GM12878 (cell line): ENCODE data around the gene TMEM186. TPM values are rescaled to one million over a fixed set of nuclear protein-coding genes. Genes with fewer than 3 reads are reported as not detected.
"Not testable (repeated sequence)": the region's sequence is repeated elsewhere in the genome, so short reads cannot be mapped to it uniquely, and the experiment has no call there.

Experiments
- ATAC-seq: fragments of 200-7000 bp; cut with Tn5 transposase; 3 replicates; pipeline ENCODE4 v1.9.1; 2020; ENCODE audit warnings: mild to moderate bottlenecking, moderate library complexity
- BruUV-seq: library from RNA; stranded (reverse); fragments of 400-500 nt; replicated peaks from 2 replicates; lab custom pipeline; 2021; lab: Mats Ljungman, UMichigan
- CTCF ChIA-PET: fragments of 300-600 bp; sonication (Branson Sonifier 250); formaldehyde crosslinking; extraction: SDS; loops from one replicate; lab custom pipeline; 2021; ENCODE audit warnings: inconsistent platforms; lab: Yijun Ruan, JAX
- POLR2A ChIA-PET: fragments of 350-600 bp; formaldehyde crosslinking; extraction: SDS; loops from one replicate; lab custom pipeline; 2021; ENCODE audit warnings: inconsistent platforms; lab: Charles Lee
- RAD21 ChIA-PET: fragments of 300-600 bp; sonication (Branson Sonifier 250); formaldehyde crosslinking; loops from one replicate; lab custom pipeline; 2023; ENCODE audit warnings: antibody characterized with exemption; ENCODE audit not compliant: unreplicated experiment; lab: Charles Lee
- SMC1A ChIA-PET: fragments of 300-600 bp; sonication (Branson Sonifier 250); formaldehyde crosslinking; loops from one replicate; lab custom pipeline; 2023; ENCODE audit not compliant: unreplicated experiment, uncharacterized antibody; lab: Charles Lee
- DNase-seq: peaks from one replicate; pipeline ENCODE4 v3.0.0-alpha.2; 2011; ENCODE audit warnings: low read depth, low spot score
- FAIRE-seq: peaks from 3 replicates; lab custom pipeline; 2011; peaks lifted over from hg19 to GRCh38; lab: Jason Lieb, UNC
- H2AFZ ChIP-seq: 2 replicates; pipeline ENCODE4 v1.6.0; 2011; ENCODE audit warnings: low read depth, low read length, control low read depth; ENCODE audit not compliant: control insufficient read depth
- H3K27ac ChIP-seq: 2 replicates; pipeline ENCODE4 v1.5.1; 2011; ENCODE audit warnings: control low read depth; ENCODE audit not compliant: control insufficient read depth, insufficient read depth
- H3K27me3 ChIP-seq, 2 experiments: replicated peaks in 1 of 2; 2 replicates each; pipeline versions ENCODE4 v1.6.0 to v1.6.1; 2011; ENCODE audit warnings: low read length in 1 of 2; ENCODE audit not compliant: control insufficient read depth in 2 of 2, insufficient read depth in 2 of 2
- H3K36me3 ChIP-seq, 2 experiments: 2 replicates each; pipeline ENCODE4 v1.5.1; 2011; ENCODE audit warnings: low read length in 1 of 2; ENCODE audit not compliant: control insufficient read depth in 2 of 2, insufficient read depth in 2 of 2
- H3K4me1 ChIP-seq: 2 replicates; pipeline ENCODE4 v1.6.1; 2011; ENCODE audit warnings: mild to moderate bottlenecking, low read length, moderate library complexity, mixed read lengths; ENCODE audit not compliant: control insufficient read depth, insufficient read depth
- H3K4me2 ChIP-seq: 2 replicates; pipeline ENCODE4 v1.6.0; 2011; ENCODE audit warnings: control low read depth; ENCODE audit not compliant: control insufficient read depth, insufficient read depth
- H3K4me3 ChIP-seq: fragments of 200-600 bp; sonication (generic); 2 replicates; pipeline ENCODE4 v1.5.1; 2016
- H3K79me2 ChIP-seq: 2 replicates; pipeline ENCODE4 v1.6.0; 2011; ENCODE audit warnings: low read length; ENCODE audit not compliant: control insufficient read depth, insufficient read depth
- H3K9ac ChIP-seq: 2 replicates; pipeline ENCODE4 v1.8.0; 2011; ENCODE audit warnings: low read length, control low read depth, mixed read lengths; ENCODE audit not compliant: control insufficient read depth, insufficient read depth
- H3K9me3 ChIP-seq: replicated peaks from 3 replicates; pipeline ENCODE4 v1.5.1; 2011; ENCODE audit warnings: mild to moderate bottlenecking, low read length; ENCODE audit not compliant: control insufficient read depth, insufficient read depth
- H4K20me1 ChIP-seq: 2 replicates; pipeline ENCODE4 v1.6.0; 2011; ENCODE audit not compliant: control insufficient read depth, insufficient read depth
- CBX5 ChIP-seq: sonication (generic); IDR thresholded peaks from 2 replicates; pipeline ENCODE4 v1.6.1; 2016; ENCODE audit warnings: low read depth, moderate library complexity, mild to moderate bottlenecking, inconsistent platforms
- CTCF ChIP-seq, 3 experiments: IDR thresholded peaks in 2 of 3; conservative IDR thresholded peaks in 1 of 3; 2 replicates each; pipeline ENCODE4 v1.5.1; 2011; ENCODE audit warnings: low read depth in 3 of 3, low read length in 3 of 3, mild to moderate bottlenecking in 3 of 3, control low read depth in 2 of 3, moderate library complexity in 2 of 3, inconsistent platforms in 1 of 3, mixed read lengths in 1 of 3; ENCODE audit not compliant: control insufficient read depth in 2 of 3, insufficient read depth in 1 of 3; ENCODE audit errors: extremely low read depth in 1 of 3
- E2F8 ChIP-seq: fragments of 450-650 bp; IDR thresholded peaks from 2 replicates; pipeline ENCODE4 v1.6.1; 2018; ENCODE audit warnings: mild to moderate bottlenecking, low read depth, moderate library complexity; ENCODE audit not compliant: partially characterized antibody
- HDAC6 ChIP-seq: fragments of 200-600 bp; sonication (generic); IDR thresholded peaks from one replicate; pipeline ENCODE4 v1.8.0; 2017; ENCODE audit warnings: antibody characterized with exemption; ENCODE audit not compliant: unreplicated experiment
- HDGF ChIP-seq: fragments of 450-650 bp; IDR thresholded peaks from 2 replicates; pipeline ENCODE4 v1.6.1; 2016; ENCODE audit warnings: antibody characterized with exemption
- MYC ChIP-seq: IDR thresholded peaks from 2 replicates; pipeline ENCODE4 v1.6.1; 2011; ENCODE audit warnings: mild to moderate bottlenecking, low read length, moderate library complexity, inconsistent platforms; ENCODE audit not compliant: insufficient read depth, insufficient replicate concordance, insufficient read length, severe bottlenecking
- NFYA ChIP-seq: IDR thresholded peaks from 2 replicates; pipeline ENCODE4 v1.6.1; 2011; ENCODE audit warnings: low read depth, mild to moderate bottlenecking, low read length, improper control_type of control experiment, borderline replicate concordance
- NR2C2 ChIP-seq: IDR thresholded peaks from 2 replicates; pipeline ENCODE4 v1.6.1; 2011; ENCODE audit warnings: borderline replicate concordance, low read depth; ENCODE audit not compliant: control insufficient read depth, insufficient read length
- STAT1 ChIP-seq: fragments of 450-650 bp; conservative IDR thresholded peaks from 2 replicates; pipeline ENCODE4 v1.6.1; 2014; ENCODE audit warnings: antibody characterized with exemption, mild to moderate bottlenecking
- TCF3 ChIP-seq: IDR thresholded peaks from 2 replicates; pipeline ENCODE4 v1.6.1; 2012; ENCODE audit warnings: low read depth, mild to moderate bottlenecking, low read length, borderline replicate concordance; ENCODE audit not compliant: insufficient read depth
- ZBED1 ChIP-seq: IDR thresholded peaks from 2 replicates; pipeline ENCODE4 v1.6.1; 2016; ENCODE audit warnings: borderline replicate concordance
- ZNF274 ChIP-seq: IDR thresholded peaks from one replicate; pipeline ENCODE4 v1.8.0; 2011; ENCODE audit not compliant: insufficient read length, insufficient read depth
- WGBS: methylation state at CpG from one replicate; pipeline ENCODE4 v1.1.6; 2016; ENCODE audit warnings: low lambda C conversion rate; ENCODE audit not compliant: insufficient replicate concordance, insufficient coverage; ENCODE audit errors: missing lambda C conversion rate; 5-methylcytosine and 5-hydroxymethylcytosine counted together
- in situ Hi-C: fragments of 300-500 bp; cut with MboI; formaldehyde crosslinking; loops from 9 replicates; pipeline ENCODE4 v1.14.3; 2018; ENCODE audit warnings: mixed read lengths
- intact Hi-C: fragments of 100-400 bp; cut with micrococcal nuclease; formaldehyde crosslinking; loops from one replicate; pipeline ENCODE4 v1.14.2; 2022; ENCODE audit not compliant: unreplicated experiment
- polyA plus RNA-seq, 11 experiments: library from polyadenylated mRNA; depleted of rRNA in 4 of 11; unstranded in 6 of 11; stranded (reverse) in 5 of 11; fragments of >200 nt; fragmentation: Nextera tagmentation in 4 of 11; fragmentation: Illumina TruSeq in 1 of 11; extraction: Ambion mirVana in 4 of 11; extraction: Trizol in 1 of 11; gene quantifications; 1 replicate in 1 of 11; 2 replicates in 10 of 11; pipeline versions ENCODE4 v1.2.1 to v1.2.3, GENCODE V29; 2011 to 2016; ENCODE audit warnings: inconsistent platforms in 2 of 11, missing spikeins in 2 of 11, low read depth in 1 of 11
- total RNA-seq, 4 experiments: library from RNA; depleted of rRNA in 3 of 4; stranded (reverse); fragments of >200 nt in 3 of 4; fragmentation: Illumina TruSeq in 1 of 4; extraction: Trizol in 1 of 4; gene quantifications; 2 replicates each; pipeline versions ENCODE4 v1.2.1 to v1.2.3, GENCODE V29; 2013 to 2021

The TMEM186 gene
- total and polyA plus RNA-seq, 10 of the 15 experiments (the other 5 are each of a cell fraction or from before 2014, with no cell fraction given): 10.6 to 28.9 (median 17.0) TPM

DNA sequence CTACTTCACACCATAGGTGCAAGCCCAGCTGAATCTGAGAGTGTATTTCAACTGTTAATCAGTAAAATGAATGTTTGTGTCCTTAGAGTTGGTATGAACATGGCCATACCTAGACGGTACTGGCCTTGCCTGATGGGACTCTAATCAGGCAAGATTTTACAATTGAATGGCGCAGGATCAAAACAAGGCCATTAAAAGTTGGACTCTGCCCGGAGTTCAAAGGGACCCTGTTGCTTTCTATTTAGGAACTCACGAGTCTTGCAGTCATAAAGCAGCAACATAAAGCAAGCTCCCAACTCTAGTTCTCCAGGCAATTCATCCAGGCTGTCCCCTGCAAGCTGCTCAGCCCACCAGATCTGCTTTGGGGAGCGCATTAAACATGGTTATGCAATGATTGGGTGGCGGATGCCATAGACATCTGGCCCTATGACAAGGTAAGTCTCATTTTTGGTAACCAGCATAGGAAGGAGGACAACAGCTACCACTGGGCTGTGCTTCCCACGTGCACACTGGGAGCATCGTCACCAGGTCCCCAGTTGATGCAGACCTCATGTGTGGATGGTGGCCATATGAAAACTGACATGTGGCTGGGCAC lies 8.8 kb downstream of the TMEM186 start:
- in situ Hi-C loops: no loop called here
- ChIA-PET RAD21 (no interaction called here), CTCF (interaction anchor here (6.4 kb wide), 1 partner anchor 126 kb away, joined by 62 read pairs; no protein-coding TSS in a partner anchor), SMC1A (interaction anchor here (0.6 to 2.6 kb wide), 2 partner anchors 129 to 216 kb away, joined by 3 to 6 read pairs; no protein-coding TSS in a partner anchor), POLR2A (no interaction called here)
- H3K4me3 ChIP-seq: no peak overlapping the region
- FAIRE-seq (no peak), DNase-seq (no peak), ATAC-seq (no peak)
- H4K20me1 ChIP-seq: no peaks in the 10 kb centered on the region
- no peaks in the 10 kb centered on the region for H3K79me2 ChIP-seq
- no peaks in the 10 kb centered on the region for H3K4me1 ChIP-seq
- H3K4me2 ChIP-seq: no peak overlapping the region
- H3K9me3 ChIP-seq: no peaks in the 10 kb centered on the region
- intact Hi-C loops: no loop called here
- H3K36me3 ChIP-seq: no peaks in the 10 kb centered on the region; a peak in 1 of 4 replicates
- H3K9ac ChIP-seq: no peak overlapping the region
- no TSS peak for BruUV-seq
- H2AFZ ChIP-seq: no peak overlapping the region
- TF ChIP-seq ZNF274: no peak
- TF ChIP-seq NR2C2: no peak
- no peak for TF ChIP-seq STAT1
- TF ChIP-seq CBX5: no peak
- TF ChIP-seq MYC: no peak
- no peak for TF ChIP-seq TCF3
- TF ChIP-seq HDGF: no peak
- no peak for TF ChIP-seq HDAC6
- no peak for TF ChIP-seq E2F8
- no peak for TF ChIP-seq NFYA
- TF ChIP-seq CTCF (IDR thresholded peaks at IDR 0.05 in 2 of 3, conservative IDR thresholded peaks at IDR 0.05 in 1 of 3; ENCODE audit: control insufficient read depth in 2 of 3, extremely low read depth in 1 of 3, insufficient read depth in 1 of 3, low read depth in 3 of 3, low read length in 3 of 3): no peak
- no peak for TF ChIP-seq ZBED1
- 88% methylated on average over 8 of the region's 8 CpGs for WGBS
- no peak overlapping the region for H3K27ac ChIP-seq
- no peaks in the 10 kb centered on the region for H3K27me3 ChIP-seq

DNA sequence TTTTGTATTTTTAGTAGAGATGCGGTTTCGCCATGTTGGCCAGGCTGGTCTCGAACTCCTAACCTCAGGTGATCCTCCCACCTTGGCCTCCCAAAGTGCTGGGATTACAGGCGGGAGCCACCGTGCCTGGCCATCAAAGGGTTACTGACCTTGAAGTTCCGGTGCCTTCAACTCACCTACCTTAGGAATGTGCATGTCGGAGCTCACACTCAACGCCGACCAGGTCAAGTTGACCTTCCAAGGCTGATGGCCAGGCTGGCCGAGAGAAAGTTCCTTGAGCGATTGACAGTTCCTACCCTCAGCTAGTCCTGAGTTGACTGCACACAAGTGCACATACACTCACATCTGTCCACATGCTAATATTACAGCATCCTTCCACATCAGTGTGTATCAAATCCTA lies 11.1 kb downstream of the TMEM186 start:
- POLR2A ChIA-PET, H3K4me2 ChIP-seq, intact Hi-C loops, H3K36me3 ChIP-seq, in situ Hi-C loops, ATAC-seq, H3K9me3 ChIP-seq, FAIRE-seq, H2AFZ ChIP-seq, BruUV-seq, H3K4me3 ChIP-seq, H4K20me1 ChIP-seq, H3K4me1 ChIP-seq, H3K27me3 ChIP-seq, H3K9ac ChIP-seq, DNase-seq, H3K27ac ChIP-seq, RAD21 ChIA-PET, H3K79me2 ChIP-seq: not testable (repeated sequence)
- SMC1A ChIA-PET: interaction anchor here (0.9 kb wide), 1 partner anchor 124 kb away, joined by 3 read pairs; no protein-coding TSS in a partner anchor
- CTCF ChIA-PET: interaction anchor here (0.5 kb wide), 1 partner anchor 173 kb away, joined by 4 read pairs; no protein-coding TSS in a partner anchor
- 85% methylated on average over 11 of the region's 11 CpGs for WGBS
